A673 (cell line): Measurements from ENCODE around the gene CFAP65.

Experiments
- EZH2 ChIP-seq: fragments of 200-600 bp; sonication (generic); IDR thresholded peaks from 2 replicates; pipeline ENCODE4 v1.6.1; 2017; ENCODE audit warnings: borderline replicate concordance, low read depth, mild to moderate bottlenecking, mixed read lengths, antibody characterized with exemption, low read length; ENCODE audit not compliant: poor library complexity, severe bottlenecking
- TF ChIP-seq, protein P1 (sequence below): fragments of 300-800, 200-600 bp; sonication (generic); conservative IDR thresholded peaks from 2 replicates; pipeline ENCODE4 v1.5.1; 2017; ENCODE audit warnings: low read depth, mild to moderate bottlenecking, antibody characterized with exemption, low read length, moderate library complexity, mixed read lengths

DNA sequence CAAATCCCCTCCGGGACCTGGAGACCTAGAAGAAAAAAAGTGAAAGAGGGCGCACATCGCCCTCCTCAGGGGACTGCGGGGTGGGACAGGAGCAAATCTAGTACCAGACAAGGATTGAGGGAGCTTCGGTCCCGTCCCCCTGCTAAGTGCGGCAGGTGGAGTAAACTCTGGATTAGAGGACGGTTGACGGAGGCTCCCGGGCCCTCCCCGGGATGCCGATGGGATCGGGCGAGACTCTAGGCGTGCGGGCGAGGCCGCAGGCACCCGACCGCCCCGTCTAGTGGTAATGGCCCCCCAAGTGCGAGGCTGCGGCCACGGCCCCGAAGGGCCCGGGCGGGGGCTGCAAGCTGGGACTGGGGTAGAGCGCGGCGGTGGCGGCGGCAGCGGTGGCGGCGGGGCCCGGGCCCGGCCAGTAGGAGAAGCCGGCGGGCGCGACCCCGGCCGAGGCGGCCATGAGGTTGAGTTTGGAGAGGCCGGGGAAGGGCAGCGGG is 59.9 kb downstream of the CFAP65 start:
- TF ChIP-seq, protein P1, sequence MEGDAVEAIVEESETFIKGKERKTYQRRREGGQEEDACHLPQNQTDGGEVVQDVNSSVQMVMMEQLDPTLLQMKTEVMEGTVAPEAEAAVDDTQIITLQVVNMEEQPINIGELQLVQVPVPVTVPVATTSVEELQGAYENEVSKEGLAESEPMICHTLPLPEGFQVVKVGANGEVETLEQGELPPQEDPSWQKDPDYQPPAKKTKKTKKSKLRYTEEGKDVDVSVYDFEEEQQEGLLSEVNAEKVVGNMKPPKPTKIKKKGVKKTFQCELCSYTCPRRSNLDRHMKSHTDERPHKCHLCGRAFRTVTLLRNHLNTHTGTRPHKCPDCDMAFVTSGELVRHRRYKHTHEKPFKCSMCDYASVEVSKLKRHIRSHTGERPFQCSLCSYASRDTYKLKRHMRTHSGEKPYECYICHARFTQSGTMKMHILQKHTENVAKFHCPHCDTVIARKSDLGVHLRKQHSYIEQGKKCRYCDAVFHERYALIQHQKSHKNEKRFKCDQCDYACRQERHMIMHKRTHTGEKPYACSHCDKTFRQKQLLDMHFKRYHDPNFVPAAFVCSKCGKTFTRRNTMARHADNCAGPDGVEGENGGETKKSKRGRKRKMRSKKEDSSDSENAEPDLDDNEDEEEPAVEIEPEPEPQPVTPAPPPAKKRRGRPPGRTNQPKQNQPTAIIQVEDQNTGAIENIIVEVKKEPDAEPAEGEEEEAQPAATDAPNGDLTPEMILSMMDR: peak; percentile 36
- TF ChIP-seq EZH2: no peak
